ENCODE results near the gene SORCS2.
A peak's percentile ranks its signal among the peaks of the same experiment; 100 is the strongest.

The SORCS2 gene

DNA sequence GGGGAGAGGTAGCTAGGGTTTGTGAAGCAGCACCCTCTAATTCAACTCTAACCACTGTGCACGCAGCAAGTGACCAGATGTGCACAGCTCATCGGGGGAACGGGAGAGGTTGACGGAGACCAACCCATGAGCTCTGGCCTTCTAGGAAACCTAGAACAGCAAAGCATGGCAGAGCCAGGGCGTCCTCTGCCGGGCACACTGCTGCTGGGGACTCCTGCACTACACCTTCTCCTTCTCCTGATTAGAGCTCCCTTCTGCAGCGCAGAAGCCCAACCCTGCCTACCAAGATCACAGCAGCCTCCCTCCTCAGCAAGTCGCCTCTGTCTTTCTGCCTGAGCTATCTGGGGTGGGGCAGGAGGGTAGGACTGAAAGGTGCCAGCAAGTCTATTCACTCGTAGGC, 494.7 kb downstream of the SORCS2 start:
- no peak for DNase-seq

DNA sequence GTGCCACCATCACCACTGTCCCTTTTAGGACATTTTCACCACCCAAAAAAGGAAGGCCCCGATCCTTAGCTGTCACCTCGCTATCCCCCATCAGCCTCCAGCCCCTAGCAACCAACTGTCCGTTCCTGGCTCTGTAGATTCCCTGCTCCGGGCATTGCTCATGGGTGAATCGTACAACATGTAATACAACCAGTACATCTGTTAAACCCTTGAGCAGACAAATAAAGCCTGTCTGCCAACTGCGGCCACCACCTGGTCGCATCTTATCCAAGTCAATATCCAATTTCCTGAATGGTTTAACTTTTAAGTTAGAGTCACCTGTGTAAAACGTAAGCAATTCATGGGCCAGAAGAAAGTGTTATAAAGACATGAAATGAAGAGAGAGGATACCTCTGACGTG, 495.5 kb downstream of the SORCS2 start:
- DNase-seq: no peak

DNA sequence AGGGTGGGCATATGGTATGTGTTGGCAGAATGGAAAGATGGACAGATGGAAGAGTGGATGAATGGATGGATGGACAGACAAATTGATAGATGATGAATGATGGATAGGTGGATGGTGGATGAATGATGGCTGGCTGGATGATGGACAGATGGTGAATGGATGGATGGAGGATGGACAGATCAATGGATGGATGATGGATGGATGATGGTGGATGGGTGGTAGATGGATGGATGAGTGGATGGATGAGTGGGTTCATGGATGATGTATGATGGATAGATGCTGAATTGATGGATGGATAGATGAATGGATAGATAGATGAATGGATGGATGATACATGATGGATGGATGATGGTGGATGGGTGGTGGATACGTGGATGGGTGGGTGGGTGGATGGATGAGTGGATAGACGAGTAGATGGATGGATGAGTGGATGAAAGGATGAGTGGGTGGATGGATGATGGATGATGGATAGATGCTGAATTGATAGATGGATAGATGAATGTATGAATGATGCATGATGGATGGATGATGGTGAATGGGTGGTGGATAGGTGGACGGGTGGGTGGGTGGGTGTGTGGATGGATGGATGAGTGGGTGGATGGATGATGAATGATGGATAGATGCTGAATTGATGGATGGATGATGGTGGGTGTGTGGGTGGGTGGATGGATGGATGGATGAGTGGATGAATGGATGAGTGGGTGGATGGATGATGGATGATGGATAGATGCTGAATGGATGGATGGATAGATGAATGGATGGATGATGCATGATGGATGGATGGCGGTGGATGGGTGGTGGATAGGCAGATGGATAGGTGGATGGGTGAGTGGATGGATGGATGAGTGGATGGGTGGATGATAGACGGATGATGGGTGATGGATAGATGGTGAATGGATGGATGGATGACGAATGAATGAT, 497.7 kb downstream of the SORCS2 start:
- no peak for DNase-seq

DNA sequence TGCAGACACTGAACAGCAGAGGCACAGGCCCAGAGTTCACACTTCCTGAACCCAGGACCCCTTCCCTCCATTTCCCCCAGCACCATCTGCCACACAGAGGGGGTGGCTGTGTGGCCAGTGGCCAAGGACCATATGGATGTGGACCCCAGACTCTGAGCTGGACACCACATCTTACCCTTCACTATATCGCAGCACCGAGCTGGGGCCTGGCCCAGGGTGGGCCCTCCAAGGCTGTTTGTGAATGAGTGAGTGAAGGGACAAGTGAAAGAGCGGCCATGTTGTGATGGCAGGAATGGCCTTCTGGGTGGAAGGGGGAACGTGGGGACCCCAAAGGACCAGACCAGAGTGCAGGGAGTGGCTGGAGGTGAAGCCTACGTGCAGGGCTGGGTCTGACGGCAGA, 498.7 kb downstream of the SORCS2 start:
- DNase-seq: no peak

DNA sequence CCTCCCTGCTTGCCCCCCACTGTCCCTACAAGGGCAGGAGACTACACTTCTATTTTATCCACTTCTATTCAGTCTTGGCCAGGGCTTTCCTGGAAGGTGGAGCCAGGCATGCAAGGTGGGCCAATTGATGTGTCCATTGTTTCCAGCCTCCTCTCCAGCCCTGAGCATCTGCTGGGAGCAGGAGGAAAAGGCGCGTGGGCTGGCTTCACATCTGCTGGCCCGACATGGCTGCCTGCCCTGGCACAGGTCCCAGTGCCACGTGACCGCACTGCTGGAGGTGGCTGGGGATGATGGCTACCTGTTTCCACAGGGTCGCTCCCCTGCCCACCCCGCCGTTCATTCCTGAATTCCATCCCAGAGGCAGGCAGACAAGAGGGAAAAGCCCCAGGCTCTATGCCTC, 499.6 kb downstream of the SORCS2 start:
- peak; percentile 42 for DNase-seq

DNA sequence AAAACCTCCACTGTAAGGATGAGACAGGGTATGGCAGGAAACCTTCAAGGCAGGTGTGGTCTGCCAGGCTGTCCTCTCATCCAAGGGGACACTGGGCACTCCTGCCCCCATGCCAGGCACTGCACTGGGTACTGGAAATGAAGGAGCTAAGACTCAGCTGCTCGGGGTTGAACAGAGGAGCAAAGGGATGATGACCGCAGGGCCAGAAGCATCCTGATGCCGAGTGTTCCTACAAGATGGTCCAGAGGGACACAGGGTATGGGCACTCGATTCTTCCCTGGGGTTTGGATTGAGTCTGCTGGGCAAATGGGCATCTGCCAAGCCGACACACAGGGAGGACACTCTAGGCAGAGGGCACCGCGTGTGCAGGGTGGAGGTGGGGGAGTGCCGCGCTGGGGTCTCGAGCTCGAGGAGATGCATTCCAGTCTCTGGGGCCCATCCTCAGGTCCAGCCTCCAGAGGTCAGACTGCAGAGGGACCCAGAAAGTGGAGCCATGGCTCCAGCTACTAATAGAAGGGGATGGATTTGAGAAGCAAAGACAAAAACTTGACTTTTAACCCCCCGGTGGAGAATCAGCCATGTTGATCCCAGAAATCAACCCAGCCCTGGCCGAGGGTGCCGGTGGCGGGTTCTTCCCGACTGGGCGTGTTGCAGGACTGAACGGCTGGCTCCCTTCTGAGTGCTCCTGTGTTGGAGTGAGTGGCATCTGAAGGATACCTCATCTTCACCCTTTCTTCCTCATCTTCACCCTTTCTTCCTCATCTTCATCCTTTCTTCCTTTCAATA, 500.3 kb downstream of the SORCS2 start:
- DNase-seq: no peak

DNA sequence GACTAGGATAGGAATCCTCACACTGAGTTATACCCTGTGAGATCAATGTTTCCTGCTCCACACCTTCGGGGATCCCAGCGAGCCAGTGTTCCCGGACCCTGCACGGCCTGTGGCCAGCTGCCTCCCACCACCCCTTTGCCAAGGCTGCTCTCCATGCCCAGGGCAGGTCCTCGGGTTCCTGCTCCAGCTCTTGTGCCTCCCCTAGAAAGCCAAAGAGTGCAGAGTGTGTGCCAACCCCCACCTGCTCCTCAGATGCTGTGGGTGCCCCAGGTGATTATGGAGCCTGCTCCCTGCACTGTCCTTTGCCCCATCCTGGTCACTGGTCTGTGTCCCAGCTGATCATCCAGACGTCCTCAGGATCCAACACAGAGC, 500.9 kb downstream of the SORCS2 start:
- DNase-seq: no peak

DNA sequence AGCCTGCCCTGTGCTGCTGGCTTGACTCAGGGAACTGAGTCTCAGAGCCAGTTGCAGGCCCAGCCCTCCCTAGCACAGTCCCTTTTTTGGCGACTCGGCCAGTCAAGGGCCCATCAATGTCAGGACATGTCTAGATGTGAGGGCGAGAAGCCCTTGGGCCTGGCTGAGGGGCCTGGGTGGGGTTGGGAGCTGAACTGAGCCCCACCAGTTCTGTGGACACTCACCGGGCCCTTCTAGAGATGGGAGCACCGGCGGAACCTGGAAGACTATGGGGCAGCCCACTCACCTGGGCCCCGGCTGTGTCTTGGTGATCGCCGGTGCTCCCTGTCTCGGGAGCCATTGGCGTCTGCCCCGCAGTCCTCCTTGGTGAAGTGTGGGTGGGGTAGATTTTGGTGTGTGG, 501.4 kb downstream of the SORCS2 start:
- no peak for DNase-seq

DNA sequence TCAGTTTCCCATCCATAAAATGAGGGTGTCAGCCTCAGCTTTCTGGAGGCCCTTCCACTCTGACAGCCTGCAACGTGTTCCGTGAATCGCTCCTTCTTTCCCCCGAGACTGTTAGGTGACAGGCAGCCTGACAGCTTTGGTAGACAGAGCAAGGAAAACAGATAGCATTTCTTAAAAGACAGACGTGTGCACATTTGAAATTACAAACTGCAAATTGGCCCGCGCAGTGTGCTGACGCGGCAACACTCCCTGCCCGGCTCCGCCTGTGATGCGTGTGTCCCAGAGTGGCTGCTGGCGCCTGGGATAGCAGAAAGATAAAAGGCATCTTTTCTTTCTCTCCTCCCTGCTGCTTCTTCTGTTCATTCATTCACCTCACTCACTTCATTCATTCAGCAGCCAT, 502.0 kb downstream of the SORCS2 start:
- DNase-seq: no peak

DNA sequence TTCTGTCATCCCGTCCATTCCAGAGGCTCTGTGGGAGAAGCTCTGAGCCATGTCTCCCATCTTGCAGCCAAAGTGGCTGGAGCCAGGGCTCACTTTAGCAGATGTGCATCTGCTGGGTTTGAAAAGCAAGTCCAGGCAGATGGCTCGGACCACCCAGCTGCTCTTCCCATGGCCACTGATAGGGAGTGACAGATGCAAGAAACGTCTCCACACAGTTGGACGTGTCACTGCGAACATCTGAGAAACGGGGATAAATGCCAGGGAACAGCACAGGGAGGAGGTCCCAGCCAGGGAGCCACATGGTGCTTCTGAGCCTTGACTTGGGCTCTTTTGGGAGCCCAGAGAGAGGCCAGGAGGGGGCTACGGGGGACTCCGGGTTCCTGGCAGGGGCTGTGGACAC, 505.0 kb downstream of the SORCS2 start:
- DNase-seq: peak; percentile 88

DNA sequence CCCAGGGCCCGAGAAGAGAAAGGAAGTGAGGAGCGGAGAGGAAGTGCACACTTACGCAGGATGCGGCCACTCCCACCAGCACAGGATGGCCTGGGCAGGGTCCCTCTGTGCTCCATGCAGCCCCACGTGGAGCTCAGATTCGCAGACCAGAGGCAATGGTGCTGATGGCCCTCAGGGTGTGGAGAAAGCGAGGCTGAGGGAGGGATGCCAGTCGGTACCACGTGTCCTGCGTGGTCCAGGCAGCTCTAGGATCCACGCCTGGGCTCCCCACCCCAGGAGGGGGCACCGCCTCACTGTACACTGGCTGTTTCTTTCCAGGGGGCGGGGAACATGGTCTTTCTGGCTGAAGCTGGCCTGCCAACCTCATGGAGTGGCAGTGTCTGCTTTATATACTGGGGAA, 505.5 kb downstream of the SORCS2 start:
- no peak for DNase-seq

DNA sequence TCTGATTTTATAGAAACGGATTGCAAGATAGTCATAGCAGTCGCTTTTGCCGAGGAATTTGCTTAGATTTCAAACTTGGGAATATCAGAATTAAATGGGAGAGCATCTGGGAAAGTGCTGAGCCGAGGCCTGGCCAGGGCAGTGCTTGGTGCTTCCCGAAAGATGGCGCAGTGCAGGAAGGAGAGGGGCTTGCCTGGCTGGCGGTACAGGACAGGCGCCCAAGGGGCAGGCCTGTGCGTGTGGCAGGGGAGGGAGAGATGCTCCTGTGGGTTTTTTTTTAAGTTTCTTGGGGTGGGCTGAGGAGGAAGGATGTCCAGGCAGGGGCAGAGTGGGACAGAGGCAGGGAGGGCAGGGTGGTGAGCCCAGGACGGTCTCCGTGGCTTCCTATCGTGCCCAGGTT, 506.2 kb downstream of the SORCS2 start:
- peak; percentile 35 for DNase-seq

DNA sequence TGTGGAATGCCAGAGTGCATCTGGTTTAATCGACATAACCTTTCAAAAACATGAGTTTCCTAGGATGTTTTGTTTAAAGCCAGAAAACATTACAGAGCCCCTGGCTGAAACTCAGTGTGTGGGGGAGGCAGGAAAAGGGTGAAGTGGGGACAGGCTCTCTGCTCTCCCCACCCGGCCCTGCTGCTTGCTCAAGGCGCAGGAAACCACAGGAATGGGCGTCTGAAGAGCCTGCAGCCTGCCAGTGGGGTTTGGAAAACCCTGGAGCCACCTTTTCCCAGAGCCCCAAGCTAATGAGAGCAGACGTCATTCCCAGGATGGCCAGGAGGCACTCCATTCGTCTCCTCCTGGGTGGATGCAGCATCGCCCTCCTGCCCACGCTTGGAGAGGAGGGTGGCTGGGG, 506.7 kb downstream of the SORCS2 start:
- DNase-seq: no peak

DNA sequence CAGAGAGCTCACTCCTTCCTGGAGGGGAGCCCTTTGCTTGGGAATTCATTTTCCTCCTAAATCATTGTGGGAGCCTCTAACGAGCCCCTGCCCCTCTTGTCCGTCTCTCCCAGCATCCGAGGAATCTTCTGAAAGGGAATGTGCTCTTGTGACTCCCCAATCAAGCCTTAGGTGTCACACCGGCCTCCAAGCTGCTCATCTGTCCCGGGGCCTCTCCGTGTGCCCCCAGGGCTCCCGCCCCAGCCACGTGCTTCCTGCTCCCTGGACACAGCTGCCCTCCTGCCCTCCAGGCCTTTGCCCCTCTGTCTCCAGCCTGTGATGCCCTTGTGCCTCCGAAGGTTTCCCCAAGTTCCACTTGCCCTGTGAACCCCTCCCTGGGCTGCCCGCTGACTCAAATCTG, 507.5 kb downstream of the SORCS2 start:
- no peak for DNase-seq

DNA sequence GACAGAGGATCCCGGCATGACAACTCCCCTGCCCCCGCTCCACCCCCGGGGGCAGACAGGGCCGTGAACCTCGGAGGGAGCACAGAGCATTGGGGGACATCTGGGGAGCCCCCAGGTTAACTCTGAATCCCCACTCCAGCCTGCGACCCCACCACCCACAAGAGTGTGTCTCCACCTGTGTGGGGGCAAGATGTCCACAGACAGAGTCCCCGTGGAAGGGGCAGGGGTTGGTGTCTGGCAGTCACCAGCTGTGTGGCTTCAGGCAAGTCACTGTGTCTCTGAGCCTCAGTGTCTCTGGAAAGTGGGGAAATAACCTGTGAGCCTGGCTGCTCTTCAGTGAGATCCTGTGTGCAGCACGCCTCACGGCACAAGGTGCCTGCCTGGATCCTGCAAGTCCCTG, 508.3 kb downstream of the SORCS2 start:
- DNase-seq: no peak

DNA sequence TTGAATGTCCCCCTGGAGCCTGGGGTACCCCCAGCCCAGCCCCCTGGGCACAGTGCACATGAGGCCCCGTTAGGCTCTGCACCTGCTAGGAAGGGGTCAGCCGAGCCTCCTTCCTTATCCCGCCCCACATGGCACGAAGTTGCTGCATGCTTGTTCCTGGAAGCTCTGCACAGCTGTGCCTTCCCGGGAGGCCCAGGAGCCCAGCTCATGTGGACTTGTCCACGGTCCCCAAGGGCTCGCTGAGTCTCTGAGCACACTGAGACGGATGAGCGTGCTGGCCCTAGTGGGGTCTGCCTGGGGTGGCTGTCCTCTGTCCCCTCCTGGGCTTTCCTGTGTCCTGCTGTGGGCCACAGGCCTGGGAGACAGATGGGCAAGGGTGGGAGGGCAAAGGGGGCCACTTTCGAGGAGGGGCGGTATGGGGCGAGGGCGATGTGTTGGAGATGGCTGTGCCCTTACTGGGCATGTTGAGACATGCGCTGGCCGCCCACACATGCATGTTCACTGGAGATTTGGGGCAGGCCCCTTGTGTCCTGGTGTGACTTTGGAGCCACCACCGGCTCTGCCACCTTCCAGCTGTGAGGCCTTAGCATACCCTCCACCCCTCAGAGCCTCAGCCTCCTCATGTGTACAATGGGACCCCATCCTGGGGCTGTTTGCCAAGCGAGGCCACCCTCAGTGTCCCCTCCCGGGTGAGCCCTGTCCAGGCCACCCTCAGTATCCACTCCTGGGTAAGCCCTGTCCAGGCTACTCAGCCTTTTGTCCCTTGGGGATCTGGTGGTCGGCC, 509.7 kb downstream of the SORCS2 start:
- no peak for DNase-seq

DNA sequence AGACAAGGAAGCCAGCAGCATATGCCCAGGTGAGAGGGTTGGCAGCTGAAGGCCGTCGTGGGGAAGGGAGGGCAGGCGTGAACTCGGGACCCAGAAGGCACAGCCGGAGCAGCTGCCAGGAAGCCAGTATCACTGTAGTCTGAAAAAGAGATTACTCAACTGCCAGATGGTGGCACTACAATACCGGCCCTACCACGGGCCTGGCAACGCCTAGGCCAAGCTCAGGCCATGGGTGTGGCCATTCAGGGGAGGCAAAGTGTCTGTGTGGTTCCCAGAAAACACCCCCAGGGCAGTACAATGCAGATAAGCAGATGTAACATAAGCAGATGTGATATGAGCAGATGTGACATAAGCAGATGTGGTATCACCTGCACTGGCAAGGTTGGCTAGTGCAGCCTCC, 511.4 kb downstream of the SORCS2 start:
- no peak for DNase-seq

DNA sequence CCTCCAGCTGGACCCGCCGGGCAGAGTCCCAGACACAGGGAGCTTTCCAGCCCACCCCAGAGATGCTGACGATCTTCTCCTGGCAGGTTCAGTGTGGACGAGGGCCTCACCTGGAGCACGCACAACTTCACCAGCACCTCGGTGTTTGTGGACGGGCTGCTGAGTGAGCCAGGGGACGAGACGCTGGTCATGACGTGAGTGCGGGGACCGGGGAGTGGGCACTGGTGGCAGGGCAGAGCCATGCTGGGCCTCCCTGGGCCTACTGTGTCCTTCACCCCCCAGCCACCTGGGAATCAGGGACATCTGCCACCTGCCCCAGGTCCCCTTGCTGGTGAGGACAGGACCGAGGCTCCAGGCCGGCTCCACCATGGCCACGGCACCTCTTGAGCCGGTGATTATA, 511.8 kb downstream of the SORCS2 start:
- DNase-seq: no peak

DNA sequence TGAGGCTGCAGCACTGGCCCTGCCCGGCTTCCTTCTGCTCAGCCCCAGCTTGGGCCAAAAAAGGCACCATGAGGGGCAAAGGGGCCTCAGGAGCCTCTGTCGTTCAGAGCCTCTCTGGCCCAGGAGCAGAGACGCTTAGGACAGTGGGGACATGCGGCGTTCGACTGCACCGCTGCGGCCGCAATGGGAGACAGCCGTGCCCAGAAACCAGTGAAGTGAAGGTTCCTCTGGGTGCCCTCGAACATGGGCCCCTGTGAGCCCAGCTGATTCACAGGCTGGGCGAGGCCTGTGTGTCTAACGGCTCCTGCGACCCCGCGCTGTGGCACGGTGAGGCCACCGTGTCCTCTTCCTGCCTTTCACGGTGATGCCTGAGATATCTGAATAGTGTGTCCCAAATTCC, 512.3 kb downstream of the SORCS2 start:
- DNase-seq: no peak

DNA sequence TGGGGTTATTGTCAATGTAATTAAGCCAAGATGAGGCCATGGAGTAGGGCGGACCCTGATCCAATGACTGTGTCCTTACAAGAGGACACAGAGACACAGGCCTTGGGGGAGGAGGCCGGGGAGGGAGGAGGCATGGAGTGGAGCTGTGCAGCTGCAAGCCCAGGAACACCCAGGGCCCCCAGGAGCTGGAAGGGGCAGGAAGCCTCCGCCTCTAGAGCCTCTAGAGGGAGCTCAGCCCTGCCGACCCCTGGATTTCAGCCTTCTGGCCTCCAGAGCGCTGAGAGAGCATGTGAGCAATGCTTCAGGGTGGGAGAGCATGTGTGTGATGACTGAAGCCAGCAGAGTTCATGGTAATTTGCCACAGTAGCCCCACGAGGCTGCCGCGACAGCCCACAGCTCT, 512.7 kb downstream of the SORCS2 start:
- DNase-seq: no peak

DNA sequence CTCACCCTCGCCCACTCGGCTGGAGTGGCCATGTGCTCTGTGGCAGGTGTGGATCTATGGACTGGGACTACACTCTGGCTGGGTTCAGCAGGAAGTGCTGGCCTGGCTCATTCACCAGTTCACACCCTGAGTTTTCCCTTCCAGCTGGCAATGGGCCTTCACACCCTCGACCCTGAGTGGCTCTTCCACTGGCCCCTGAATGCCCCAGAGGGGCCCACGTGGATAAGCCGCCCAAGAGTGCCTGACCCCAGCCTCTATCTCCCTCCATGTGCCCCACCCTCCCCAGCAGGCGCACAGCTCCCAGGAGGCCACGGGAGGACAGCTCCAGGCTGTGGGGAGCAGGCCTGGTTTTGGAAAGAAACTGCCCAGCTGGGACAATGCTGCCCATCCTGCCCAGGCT, 513.3 kb downstream of the SORCS2 start:
- no peak for DNase-seq

DNA sequence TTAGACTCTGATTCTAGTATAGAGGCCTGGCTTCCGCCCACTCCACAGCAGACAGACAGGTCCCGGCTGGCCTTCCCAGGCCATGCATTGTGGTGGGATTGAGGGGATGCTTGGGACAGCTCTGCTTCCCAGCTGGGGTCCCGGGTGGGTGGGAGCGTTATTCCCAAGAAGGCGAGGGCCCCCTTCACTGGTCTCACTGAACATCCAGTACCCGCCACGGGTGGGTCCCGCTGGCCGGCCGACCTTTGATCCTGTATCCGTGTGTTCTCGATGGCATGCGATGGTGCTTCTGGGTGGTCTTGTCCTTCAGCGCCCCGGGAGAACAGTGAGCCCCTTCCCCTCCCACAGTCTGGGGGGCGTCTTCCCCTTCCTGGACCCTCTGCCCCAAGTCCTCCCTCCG, 515.9 kb downstream of the SORCS2 start:
- DNase-seq: no peak

DNA sequence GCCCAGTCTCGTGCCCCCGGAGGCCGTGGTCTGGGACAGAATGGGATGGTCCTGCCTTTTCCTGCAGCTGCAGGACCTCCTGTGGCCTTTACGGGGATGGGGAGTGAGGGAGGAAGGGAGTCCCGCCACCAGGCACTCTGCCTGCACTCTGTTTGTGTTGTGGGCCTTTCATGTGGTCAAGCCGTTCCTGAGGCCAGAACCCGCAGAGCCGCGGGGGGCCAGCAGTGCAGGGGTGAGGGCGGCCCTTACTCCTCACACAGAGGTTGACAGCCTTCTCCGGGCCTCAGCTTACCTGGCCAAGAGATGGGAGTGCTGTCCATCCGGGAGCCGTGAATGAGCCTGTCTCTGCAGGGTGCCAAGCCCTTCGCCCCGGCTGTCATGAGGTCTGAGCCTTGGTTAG, 516.6 kb downstream of the SORCS2 start:
- DNase-seq: no peak

DNA sequence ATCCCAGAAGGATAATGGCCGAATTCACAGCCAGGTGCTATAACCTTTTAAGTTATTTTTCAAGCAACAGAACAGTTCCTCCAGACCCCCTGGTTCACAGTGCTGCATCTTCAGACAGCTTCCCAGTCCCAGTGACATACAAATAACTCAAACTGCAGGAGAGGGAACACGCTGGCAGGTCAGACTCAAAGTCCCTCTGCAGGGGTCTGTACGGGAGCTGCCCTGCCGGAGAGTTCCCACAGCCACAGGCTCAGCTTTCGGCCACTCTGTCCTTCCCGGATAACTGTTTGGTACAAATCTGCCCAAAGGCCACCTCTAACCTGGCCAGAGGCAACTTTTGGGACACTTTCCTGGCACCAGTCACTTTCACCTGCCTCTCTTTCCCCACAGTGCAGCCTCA, 517.1 kb downstream of the SORCS2 start:
- no peak for DNase-seq

Measured in NCI-H1694 treated with DMSO at 0.1 percent for 48 hours (cell line).